ENCODE data around the gene C22orf23. TPM values are rescaled to one million over a fixed set of nuclear protein-coding genes. Genes with fewer than 3 reads are reported as not detected.

C22orf23 gene
- total RNA-seq, 2 experiments from 2014 or later, result not detected

DNA sequence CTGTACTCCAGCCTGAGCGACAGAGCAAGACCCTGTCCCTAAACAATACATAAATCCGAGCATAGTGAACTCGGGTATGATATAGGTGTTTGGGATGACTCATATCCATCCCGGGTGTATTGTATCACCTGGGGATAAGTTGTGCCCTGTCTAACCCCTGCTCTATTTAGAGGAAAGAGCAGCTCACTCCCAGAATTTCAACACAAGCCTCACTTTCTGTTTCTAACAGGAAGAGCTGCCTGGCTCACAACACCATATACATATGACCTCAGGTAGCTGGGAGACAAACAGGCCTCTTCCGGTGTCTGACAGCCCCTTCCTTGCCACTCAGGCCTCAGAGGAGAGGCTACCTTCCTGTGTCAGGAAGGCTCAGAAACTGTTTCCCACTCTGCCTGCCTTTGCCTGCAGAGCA, 57.2 kb downstream of the C22orf23 start:
- Histone ChIP-seq H3K27me3 (ENCODE audit: control insufficient read depth in 1 of 2, insufficient read depth in 2 of 2, low read length in 2 of 2) (no peaks in the 10 kb centered on the region), H3K4me3 (ENCODE audit: low read length) (peak overlapping the region; percentile 23), H3K36me3 (ENCODE audit: insufficient read depth, low read length) (peaks cover 9% of the 10 kb centered on the region), H3K9me3 (ENCODE audit: control insufficient read depth in 1 of 2, insufficient read depth in 1 of 2, low read length in 2 of 2) (no peaks in the 10 kb centered on the region), H3K4me1 (ENCODE audit: insufficient read depth, low read length) (peaks cover 26% of the 10 kb centered on the region), H3K27ac (ENCODE audit: low read depth in 1 of 2, low read length in 2 of 2) (peak overlapping the region; percentile 47 to 75)
- Mint-ChIP-seq H3K36me3 (ENCODE audit: low read depth) (peaks cover 7% of the 10 kb centered on the region), H3K9me3 (no peaks in the 10 kb centered on the region), H3K27me3 (no peaks in the 10 kb centered on the region), H3K27ac (peak overlapping the region; percentile 94), H3K4me1 (ENCODE audit: low read depth) (peaks cover 33% of the 10 kb centered on the region), H3K4me3 (peak overlapping the region; percentile 75)
- ChIA-PET POLR2A (interaction anchor here (0.6 to 2.8 kb wide), 5 partner anchors 9 to 655 kb away, joined by 3 to 37 read pairs (median 3); partner anchors contain the start of genes ANKRD54, MICALL1 and POLR2F), CTCF (interaction anchor here (1.3 to 2.4 kb wide), 2 partner anchors 10 to 11 kb away, joined by 3 to 12 read pairs; partner anchors contain the start of gene MICALL1)
- TF ChIP-seq CTCF (IDR thresholded peaks at IDR 0.05), result no peak
- DNase-seq, result peak; percentile 11 to 85 (median 41)
- ATAC-seq (ENCODE audit: poor library complexity), result peak; percentile 97
- intact Hi-C loops (cut with DNase I, micrococcal nuclease), result loop anchor here in 1 of 2 experiments (2.0 kb wide), 1 partner anchor 39 kb away; no protein-coding TSS in a partner anchor

GRCh38 chr22:37894939-37895670, 58.3 kb downstream of the C22orf23 start:
- no peak overlapping the region for H3K4me3 Mint-ChIP-seq
- peaks cover 33% of the 10 kb centered on the region for H3K4me1 Mint-ChIP-seq (ENCODE audit: low read depth)
- Histone ChIP-seq H3K9me3 (ENCODE audit: control insufficient read depth in 1 of 2, insufficient read depth in 1 of 2, low read length in 2 of 2) (no peaks in the 10 kb centered on the region), H3K4me1 (ENCODE audit: insufficient read depth, low read length) (peaks cover 26% of the 10 kb centered on the region), H3K27ac (ENCODE audit: low read depth in 1 of 2, low read length in 2 of 2) (peak overlapping the region in 1 of 2 donors; percentile 30), H3K4me3 (ENCODE audit: low read length) (no peak overlapping the region), H3K36me3 (ENCODE audit: insufficient read depth, low read length) (peaks cover 11% of the 10 kb centered on the region), H3K27me3 (ENCODE audit: control insufficient read depth in 1 of 2, insufficient read depth in 2 of 2, low read length in 2 of 2) (no peaks in the 10 kb centered on the region)
- ChIA-PET CTCF (interaction anchor here (2.4 kb wide), 1 partner anchor 11 kb away, joined by 12 read pairs; the partner anchor contains the start of gene MICALL1), POLR2A (interaction anchor here (2.8 kb wide), 1 partner anchor 11 kb away, joined by 37 read pairs; the partner anchor contains the start of gene MICALL1)
- no peak for ATAC-seq (ENCODE audit: poor library complexity)
- intact Hi-C loops (cut with DNase I, micrococcal nuclease), result no loop called here
- peak overlapping the region; percentile 94 for H3K27ac Mint-ChIP-seq
- no peaks in the 10 kb centered on the region for H3K27me3 Mint-ChIP-seq
- peaks cover 10% of the 10 kb centered on the region for H3K36me3 Mint-ChIP-seq (ENCODE audit: low read depth)
- no peaks in the 10 kb centered on the region for H3K9me3 Mint-ChIP-seq
- TF ChIP-seq CTCF (IDR thresholded peaks at IDR 0.05), result no peak
- DNase-seq, result no peak

GRCh38 chr22:37893583-37893983, 59.8 kb downstream of the C22orf23 start:
- Histone ChIP-seq H3K36me3 (ENCODE audit: insufficient read depth, low read length) (peaks cover 23% of the 10 kb centered on the region), H3K9me3 (ENCODE audit: control insufficient read depth in 1 of 2, insufficient read depth in 1 of 2, low read length in 2 of 2) (no peaks in the 10 kb centered on the region), H3K4me3 (ENCODE audit: low read length) (no peak overlapping the region), H3K4me1 (ENCODE audit: insufficient read depth, low read length) (peaks cover 26% of the 10 kb centered on the region), H3K27me3 (ENCODE audit: control insufficient read depth in 1 of 2, insufficient read depth in 2 of 2, low read length in 2 of 2) (no peaks in the 10 kb centered on the region), H3K27ac (ENCODE audit: low read depth in 1 of 2, low read length in 2 of 2) (no peak overlapping the region)
- Mint-ChIP-seq H3K36me3 (ENCODE audit: low read depth) (peaks cover 23% of the 10 kb centered on the region), H3K27me3 (no peaks in the 10 kb centered on the region), H3K4me1 (ENCODE audit: low read depth) (peaks cover 33% of the 10 kb centered on the region), H3K4me3 (no peak overlapping the region), H3K9me3 (no peaks in the 10 kb centered on the region), H3K27ac (peak overlapping the region; percentile 87)
- ATAC-seq (ENCODE audit: poor library complexity) (no peak), DNase-seq (no peak)
- intact Hi-C loops (cut with DNase I, micrococcal nuclease), result no loop called here
- ChIA-PET CTCF (interaction anchor here (0.5 kb wide), 1 partner anchor 74 kb away, joined by 4 read pairs; no protein-coding TSS in a partner anchor), POLR2A (no interaction called here)
- no peak for TF ChIP-seq CTCF (IDR thresholded peaks at IDR 0.05)

Small RNA genes lying within 50 kb of the gene (microRNA-seq; reads per million reads assigned to microRNA genes)
- not detected for gene MIR4534 (ENCODE audit: borderline microRNAs expressed, borderline replicate concordance)
- gene MIR6820 (ENCODE audit: borderline microRNAs expressed, borderline replicate concordance), result 1.2 reads per million

Other genes with a start within 250 kb of the C22orf23 start
- 1 to 10 TPM; 1.4 to 1.8 TPM for gene GCAT, start 145.7 kb downstream of the C22orf23 start, total RNA-seq
- not detected for gene GALR3, start 130.2 kb downstream of the C22orf23 start, total RNA-seq
- 10 to 100 TPM; 18.3 to 20.6 TPM for gene ANKRD54, start 109.3 kb downstream of the C22orf23 start, total RNA-seq
- gene EIF3L, start 104.2 kb downstream of the C22orf23 start, total RNA-seq, result 100 to 1,000 TPM; 525 to 541 TPM
- 10 to 100 TPM; 16.9 to 20.7 TPM for gene MICALL1, start 47.3 kb downstream of the C22orf23 start, total RNA-seq
- gene POLR2F, start 98 bp upstream of the C22orf23 start, total RNA-seq, result 10 to 100 TPM; 20.2 to 21.1 TPM
- gene SOX10, start 31.0 kb upstream of the C22orf23 start, total RNA-seq, result not detected
- 10 to 100 TPM; 21.2 to 25.6 TPM for gene PICK1, start 103.8 kb upstream of the C22orf23 start, total RNA-seq
- not detected for gene SLC16A8, start 130.6 kb upstream of the C22orf23 start, total RNA-seq
- 1 to 10 TPM in 1 of 2 experiments, under 1 TPM in 1; 0.45 to 1.0 TPM for gene BAIAP2L2, start 157.1 kb upstream of the C22orf23 start, total RNA-seq
- 10 to 100 TPM; 48.8 to 50.2 TPM for gene PLA2G6, start 228.2 kb upstream of the C22orf23 start, total RNA-seq
- gene MAFF, start 248.4 kb upstream of the C22orf23 start, total RNA-seq, result 10 to 100 TPM; 25.6 to 27.3 TPM